Fibroblast of mammary gland (primary cell): ENCODE results near the gene BRD7.

Source experiments
- DNase-seq: peaks from one replicate; pipeline ENCODE4 v3.0.0-alpha.2; 2010; ENCODE audit warnings: low read depth
- H3K4me3 ChIP-seq: 2 replicates; pipeline ENCODE4 v1.5.1; 2011; ENCODE audit warnings: low read depth, mild to moderate bottlenecking, low read length, moderate library complexity; ENCODE audit not compliant: control insufficient read depth
- TF ChIP-seq, protein P1 (sequence below): conservative IDR thresholded peaks from 2 replicates; pipeline ENCODE4 v1.5.1; 2011; ENCODE audit warnings: low read depth, low read length, inconsistent platforms; ENCODE audit not compliant: control insufficient read depth, insufficient read depth

BRD7 gene

DNA sequence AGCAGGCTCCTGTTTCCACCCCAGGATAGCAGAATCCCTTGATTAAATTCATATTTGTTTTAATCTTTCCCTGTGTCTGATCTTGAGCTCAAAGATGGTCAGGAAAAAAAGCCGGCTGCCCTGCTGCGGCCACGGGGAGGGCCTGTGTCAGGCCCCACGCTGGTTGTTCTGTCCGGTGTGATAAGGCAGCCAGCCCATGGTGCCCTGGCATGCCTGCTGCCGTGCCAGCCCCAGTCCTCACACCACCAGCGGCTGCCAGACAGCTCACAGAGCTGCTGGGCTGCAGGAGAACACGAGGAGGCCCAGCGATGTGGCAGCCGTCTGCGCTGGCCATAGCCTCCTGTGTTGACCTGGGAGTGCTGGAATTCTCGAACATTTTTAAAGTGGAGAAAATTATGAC, 34.7 kb upstream of the BRD7 start:
- no peak for DNase-seq
- no peak overlapping the region for H3K4me3 ChIP-seq
- TF ChIP-seq, protein P1, sequence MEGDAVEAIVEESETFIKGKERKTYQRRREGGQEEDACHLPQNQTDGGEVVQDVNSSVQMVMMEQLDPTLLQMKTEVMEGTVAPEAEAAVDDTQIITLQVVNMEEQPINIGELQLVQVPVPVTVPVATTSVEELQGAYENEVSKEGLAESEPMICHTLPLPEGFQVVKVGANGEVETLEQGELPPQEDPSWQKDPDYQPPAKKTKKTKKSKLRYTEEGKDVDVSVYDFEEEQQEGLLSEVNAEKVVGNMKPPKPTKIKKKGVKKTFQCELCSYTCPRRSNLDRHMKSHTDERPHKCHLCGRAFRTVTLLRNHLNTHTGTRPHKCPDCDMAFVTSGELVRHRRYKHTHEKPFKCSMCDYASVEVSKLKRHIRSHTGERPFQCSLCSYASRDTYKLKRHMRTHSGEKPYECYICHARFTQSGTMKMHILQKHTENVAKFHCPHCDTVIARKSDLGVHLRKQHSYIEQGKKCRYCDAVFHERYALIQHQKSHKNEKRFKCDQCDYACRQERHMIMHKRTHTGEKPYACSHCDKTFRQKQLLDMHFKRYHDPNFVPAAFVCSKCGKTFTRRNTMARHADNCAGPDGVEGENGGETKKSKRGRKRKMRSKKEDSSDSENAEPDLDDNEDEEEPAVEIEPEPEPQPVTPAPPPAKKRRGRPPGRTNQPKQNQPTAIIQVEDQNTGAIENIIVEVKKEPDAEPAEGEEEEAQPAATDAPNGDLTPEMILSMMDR = no peak

DNA sequence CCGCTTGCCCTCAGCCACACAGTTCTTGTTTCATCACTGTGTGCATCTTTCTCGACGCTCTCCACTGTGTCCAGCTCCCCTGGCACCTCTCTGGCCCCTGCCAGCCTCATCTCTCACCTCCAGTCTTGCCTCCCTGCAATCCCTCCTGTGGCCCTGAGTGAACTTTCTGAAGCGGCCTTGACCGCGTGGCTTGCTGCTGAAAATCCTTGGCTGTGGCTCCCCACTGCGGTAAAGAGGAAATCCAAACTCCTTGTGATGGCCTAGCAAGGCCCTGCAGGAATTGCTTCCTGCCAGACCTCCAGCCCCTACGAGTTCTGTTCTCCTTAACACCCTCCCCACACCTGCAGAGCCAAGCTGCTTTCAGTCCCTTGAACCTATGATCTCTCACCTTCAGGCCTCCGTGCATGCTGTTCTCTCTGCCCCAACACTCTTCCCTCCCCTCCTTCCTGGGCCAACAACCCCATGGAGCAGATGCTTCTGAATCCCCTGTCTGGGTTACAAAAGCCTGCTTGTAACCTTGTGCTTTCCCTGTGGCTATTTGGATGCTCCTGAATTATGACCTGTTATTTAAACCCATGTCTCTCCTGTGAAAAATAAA, 33.6 kb upstream of the BRD7 start:
- no peak for DNase-seq
- TF ChIP-seq, protein P1 = no peak
- H3K4me3 ChIP-seq = no peak overlapping the region

DNA sequence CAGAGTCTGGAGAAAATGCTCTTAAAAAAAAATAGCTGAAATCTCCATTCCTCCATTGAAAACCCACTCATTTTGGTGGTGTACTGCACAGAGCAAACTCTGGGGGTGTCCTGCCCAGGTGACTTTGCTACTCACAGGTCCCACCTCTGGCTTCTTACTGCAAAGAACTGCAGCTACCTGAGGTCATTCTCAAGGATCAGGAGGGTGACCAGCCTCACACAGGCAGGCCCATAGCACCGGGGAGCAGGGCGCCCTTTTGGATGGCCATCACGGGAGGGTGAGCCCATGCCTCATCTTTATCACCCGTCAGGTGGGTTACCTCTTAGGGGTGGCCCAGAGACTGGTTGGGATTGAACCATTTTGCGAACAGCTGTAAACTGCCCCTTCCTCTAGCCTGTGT, 32.6 kb upstream of the BRD7 start:
- no peak for DNase-seq
- TF ChIP-seq, protein P1 = no peak
- H3K4me3 ChIP-seq = no peak overlapping the region

DNA sequence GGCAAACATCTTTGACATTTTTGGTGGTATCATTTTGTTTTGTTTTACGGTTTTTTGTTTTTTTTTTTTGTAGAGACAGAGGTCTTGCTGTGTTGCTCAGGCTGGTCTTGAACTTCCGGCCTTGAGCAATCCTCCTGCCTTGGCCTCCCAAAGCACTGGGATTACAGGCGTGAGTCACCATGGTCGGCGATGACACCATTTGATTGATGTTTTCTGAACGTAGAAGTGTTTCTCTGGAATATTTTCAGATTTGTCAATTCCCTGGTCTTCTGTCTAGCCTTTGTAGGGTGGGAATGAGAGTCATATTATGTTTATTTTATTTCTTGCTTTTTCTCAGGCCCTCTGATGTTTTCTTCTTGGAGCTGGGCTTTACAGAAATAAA, 32.2 kb upstream of the BRD7 start:
- TF ChIP-seq, protein P1 = no peak
- peak; percentile 18 for DNase-seq
- H3K4me3 ChIP-seq = no peak overlapping the region

DNA sequence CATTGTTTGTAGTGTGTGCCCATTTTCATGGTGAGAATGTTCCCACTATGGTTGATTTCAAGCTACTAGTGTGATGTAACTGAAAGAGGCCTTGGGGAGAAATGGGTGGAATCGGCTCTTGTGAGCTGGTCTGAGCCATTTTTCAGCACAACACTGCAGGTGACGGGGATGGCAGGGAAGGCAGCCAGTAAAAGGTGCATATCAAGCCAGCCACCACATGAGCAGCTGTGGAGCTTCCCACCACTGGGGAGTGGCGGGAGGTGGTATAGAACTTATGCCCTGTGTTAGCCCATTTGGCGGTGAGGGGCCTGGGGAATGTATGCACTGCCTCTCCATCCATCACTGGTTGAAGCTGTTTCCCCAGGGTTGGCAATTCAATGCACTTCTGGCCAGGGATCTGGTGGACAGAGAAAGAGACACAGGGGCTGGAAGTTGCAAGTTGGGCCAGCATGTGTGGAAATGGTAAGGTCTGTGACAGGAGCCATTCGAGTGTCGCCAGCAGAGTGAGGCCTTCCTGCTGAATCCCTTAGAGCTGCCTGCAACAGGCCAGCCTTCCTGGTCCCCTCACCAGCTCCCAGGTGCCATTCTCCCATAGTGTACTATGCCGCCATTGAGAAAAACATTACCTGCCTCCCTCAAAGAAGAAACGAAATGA, 31.7 kb upstream of the BRD7 start:
- TF ChIP-seq, protein P1 = no peak
- no peak overlapping the region for H3K4me3 ChIP-seq
- DNase-seq = no peak

DNA sequence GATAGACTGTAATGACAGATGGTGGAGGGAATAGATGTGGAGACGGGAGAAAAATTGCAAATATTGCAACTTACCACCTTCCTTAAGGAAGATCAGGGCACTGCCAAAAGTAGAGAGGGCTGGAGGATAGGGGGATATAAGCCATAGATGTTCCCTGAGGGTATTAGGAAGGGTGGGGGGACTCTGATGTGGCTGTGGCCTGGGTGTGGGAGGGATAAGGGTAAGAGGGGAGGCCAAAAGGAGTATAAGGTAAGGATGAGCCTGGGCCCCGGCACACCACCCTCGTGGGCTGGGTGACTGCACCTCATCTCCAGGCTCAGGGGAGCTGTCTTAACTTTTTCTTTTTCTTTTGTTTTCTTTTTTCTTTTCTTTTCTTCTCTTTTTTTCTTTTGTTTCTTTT, 30.6 kb upstream of the BRD7 start:
- H3K4me3 ChIP-seq = no peak overlapping the region
- TF ChIP-seq, protein P1 = no peak
- DNase-seq = no peak

DNA sequence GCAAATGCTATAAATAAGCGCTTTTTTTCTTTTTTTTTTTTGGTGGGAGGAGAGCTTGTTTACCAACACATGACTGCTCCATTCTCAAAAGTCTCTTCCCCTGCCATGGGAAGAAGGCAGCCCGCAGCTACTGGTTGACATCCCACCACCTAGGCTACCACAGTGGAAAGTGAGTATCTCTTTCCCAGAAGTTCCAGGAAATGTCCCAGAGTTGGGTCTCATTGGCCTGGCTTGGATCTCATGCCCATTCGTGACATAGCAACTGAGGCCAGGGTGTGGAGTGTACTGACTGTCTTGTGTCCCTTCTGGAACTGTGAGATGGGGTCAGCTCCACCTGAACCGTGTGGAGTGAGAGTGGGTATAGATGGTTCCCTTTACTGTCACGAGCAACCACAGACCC, 29.5 kb upstream of the BRD7 start:
- no peak for DNase-seq
- H3K4me3 ChIP-seq = no peak overlapping the region
- TF ChIP-seq, protein P1 = no peak
